ENCODE measurements around the gene ZNF354B. TPM values are rescaled to one million over a fixed set of nuclear protein-coding genes. Genes with fewer than 3 reads are reported as not detected.
A peak's percentile ranks its signal among the peaks of the same experiment; 100 is the strongest.

Gene ZNF354B
- total RNA-seq (2021; ENCODE audit: unreplicated experiment): 11.6 TPM
- polyA plus RNA-seq (2012): 2.0 and 4.2 TPM in 2 replicates
- Bru-seq, nascent RNA: percentile 67 among the genes with signal in this experiment
- percentile 61 among the genes with signal in this experiment for BruChase-seq, experiment 1, labeled RNA remaining after a 6-hour chase
- BruChase-seq, experiment 2, labeled RNA remaining after a 2-hour chase: percentile 66 among the genes with signal in this experiment
- long read RNA-seq, partial matches to known transcripts: 0 of 11 reads
- long read RNA-seq, other reads (novel, unspliced or antisense): 6 of 11 reads

DNA sequence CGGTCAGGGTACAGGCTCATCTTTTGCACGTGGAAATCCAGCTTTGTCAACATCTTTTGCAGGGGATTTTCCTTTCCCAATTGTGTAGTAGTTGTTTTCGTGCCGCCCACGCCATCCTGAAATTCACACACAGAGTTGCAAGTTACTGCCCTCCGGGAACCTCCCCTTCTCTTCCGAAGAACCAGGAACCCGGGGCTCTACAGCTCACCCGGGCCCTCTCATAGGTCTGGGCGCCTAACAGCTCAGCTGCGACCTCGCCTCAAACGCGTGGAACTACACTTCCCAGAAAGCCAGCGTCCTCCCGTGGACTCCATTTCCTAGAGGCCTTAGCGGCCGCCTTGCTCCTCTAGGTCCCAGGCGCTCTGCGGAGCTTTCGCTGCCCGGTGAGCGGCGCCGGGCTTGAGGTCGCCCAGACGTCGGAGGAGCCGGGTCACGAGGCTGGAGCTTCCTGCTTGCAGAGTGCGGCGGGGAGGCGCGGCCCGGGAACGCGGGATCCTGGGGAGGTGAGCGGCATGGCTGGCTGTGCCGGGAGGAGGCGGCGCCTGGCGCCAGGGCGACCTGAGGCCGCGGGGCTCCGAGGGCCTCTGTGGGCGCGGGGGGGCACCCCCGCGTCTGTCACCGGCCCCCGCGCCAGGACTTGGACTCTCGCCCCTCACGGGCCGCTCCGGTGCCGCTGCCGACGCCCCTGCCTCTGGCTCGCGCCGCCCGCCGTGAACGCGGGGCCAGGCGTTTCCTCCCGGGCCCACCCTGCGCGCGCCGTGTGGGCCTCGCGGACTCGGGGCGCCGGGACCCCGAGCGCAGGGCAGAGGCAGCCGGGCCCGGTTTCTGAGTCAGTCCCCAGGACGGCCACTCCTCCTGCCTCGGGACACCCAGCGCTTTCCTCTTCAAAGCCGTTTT lies at the start of gene ZNF354B:
TSS of gene ZNF354B (plus strand) at position 329 of the 897 bp plus-strand sequence. CDS start 1,095 bp downstream, outside the sequence.
- ChIA-PET POLR2A (interaction anchor here (1.0 to 1.1 kb wide), 2 partner anchors 37 to 130 kb away, joined by 3 to 6 read pairs; partner anchors contain the start of gene ZNF354A), CTCF (interaction anchor here (1.2 kb wide), 1 partner anchor 130 kb away, joined by 16 read pairs; the partner anchor contains the start of gene ZNF354A), RAD21 (ENCODE audit: low non-redundant PET in 1 of 2, low total read pairs in 2 of 2, uncharacterized antibody in 2 of 2, unreplicated experiment in 2 of 2) (no interaction called here)
- peak within 1 kb of the TSS; percentile 57 to 73 for H3K4me3 ChIP-seq (replicated peaks in 1 of 2; ENCODE audit: low read depth in 1 of 2, low read length in 2 of 2)
- H3K36me3 ChIP-seq (ENCODE audit: control insufficient read depth in 1 of 2, insufficient read depth in 2 of 2, low read length in 2 of 2): peaks cover 6 to 14% of the 10 kb centered on the region in 2 experiments; a peak in 3 of 4 replicates
- TF ChIP-seq, protein P1, sequence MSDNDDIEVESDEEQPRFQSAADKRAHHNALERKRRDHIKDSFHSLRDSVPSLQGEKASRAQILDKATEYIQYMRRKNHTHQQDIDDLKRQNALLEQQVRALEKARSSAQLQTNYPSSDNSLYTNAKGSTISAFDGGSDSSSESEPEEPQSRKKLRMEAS (IDR thresholded peaks at IDR 0.05): peak; percentile 89
- TF ChIP-seq, protein P2, sequence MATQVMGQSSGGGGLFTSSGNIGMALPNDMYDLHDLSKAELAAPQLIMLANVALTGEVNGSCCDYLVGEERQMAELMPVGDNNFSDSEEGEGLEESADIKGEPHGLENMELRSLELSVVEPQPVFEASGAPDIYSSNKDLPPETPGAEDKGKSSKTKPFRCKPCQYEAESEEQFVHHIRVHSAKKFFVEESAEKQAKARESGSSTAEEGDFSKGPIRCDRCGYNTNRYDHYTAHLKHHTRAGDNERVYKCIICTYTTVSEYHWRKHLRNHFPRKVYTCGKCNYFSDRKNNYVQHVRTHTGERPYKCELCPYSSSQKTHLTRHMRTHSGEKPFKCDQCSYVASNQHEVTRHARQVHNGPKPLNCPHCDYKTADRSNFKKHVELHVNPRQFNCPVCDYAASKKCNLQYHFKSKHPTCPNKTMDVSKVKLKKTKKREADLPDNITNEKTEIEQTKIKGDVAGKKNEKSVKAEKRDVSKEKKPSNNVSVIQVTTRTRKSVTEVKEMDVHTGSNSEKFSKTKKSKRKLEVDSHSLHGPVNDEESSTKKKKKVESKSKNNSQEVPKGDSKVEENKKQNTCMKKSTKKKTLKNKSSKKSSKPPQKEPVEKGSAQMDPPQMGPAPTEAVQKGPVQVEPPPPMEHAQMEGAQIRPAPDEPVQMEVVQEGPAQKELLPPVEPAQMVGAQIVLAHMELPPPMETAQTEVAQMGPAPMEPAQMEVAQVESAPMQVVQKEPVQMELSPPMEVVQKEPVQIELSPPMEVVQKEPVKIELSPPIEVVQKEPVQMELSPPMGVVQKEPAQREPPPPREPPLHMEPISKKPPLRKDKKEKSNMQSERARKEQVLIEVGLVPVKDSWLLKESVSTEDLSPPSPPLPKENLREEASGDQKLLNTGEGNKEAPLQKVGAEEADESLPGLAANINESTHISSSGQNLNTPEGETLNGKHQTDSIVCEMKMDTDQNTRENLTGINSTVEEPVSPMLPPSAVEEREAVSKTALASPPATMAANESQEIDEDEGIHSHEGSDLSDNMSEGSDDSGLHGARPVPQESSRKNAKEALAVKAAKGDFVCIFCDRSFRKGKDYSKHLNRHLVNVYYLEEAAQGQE (IDR thresholded peaks at IDR 0.05; ENCODE audit: low read depth): no peak
- TF ChIP-seq JUND (IDR thresholded peaks at IDR 0.05) (no peak), ZNF274 (IDR thresholded peaks at IDR 0.05; ENCODE audit: low read depth, low read length) (no peak), EZH2 (IDR thresholded peaks at IDR 0.05) (no peak), RAD21 (IDR thresholded peaks at IDR 0.05; ENCODE audit: low read depth) (no peak), SRF (IDR thresholded peaks at IDR 0.05; ENCODE audit: low read depth) (no peak), FOSL1 (IDR thresholded peaks at IDR 0.05; ENCODE audit: low read depth) (no peak), ELF1 (IDR thresholded peaks at IDR 0.05; ENCODE audit: borderline replicate concordance, low read depth) (peak; percentile 50), YY1 (IDR thresholded peaks at IDR 0.05; ENCODE audit: extremely low read depth, insufficient replicate concordance, low read depth, low read length) (peak; percentile 83), ZFX (IDR thresholded peaks at IDR 0.05) (peak; percentile 58), SIN3A (IDR thresholded peaks at IDR 0.05; ENCODE audit: low read depth) (peak; percentile 56; the same call in 1 of the 2 replicates), EGR1 (IDR thresholded peaks at IDR 0.05; ENCODE audit: low read depth) (peak; percentile 91), SP1 (IDR thresholded peaks at IDR 0.05; ENCODE audit: low read depth) (peak; percentile 22; the same call in 1 of the 2 replicates), CBX3 (IDR thresholded peaks at IDR 0.05; ENCODE audit: low read depth) (peak; percentile 49; the same call in 1 of the 2 replicates), POLR2AphosphoS5 (IDR thresholded peaks at IDR 0.05; ENCODE audit: low read depth, low read length) (peak; percentile 76), EZH2phosphoT487 (IDR thresholded peaks at IDR 0.05; ENCODE audit: borderline replicate concordance) (no peak), CEBPB (IDR thresholded peaks at IDR 0.05; ENCODE audit: low read depth) (no peak)
- TF ChIP-seq, protein P3, sequence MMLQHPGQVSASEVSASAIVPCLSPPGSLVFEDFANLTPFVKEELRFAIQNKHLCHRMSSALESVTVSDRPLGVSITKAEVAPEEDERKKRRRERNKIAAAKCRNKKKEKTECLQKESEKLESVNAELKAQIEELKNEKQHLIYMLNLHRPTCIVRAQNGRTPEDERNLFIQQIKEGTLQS (IDR thresholded peaks at IDR 0.05): no peak
- no peaks in the 10 kb centered on the region for H3K9me2 ChIP-seq (ENCODE audit: insufficient read depth)
- H3K79me2 ChIP-seq (ENCODE audit: insufficient read depth, low read length): peaks cover 14% of the 10 kb centered on the region
- peak; percentile 97 for ATAC-seq
- intact Hi-C loops (cut with micrococcal nuclease): loop anchor here (1.0 to 10.0 kb wide), 2 partner anchors 130 to 235 kb away; partner anchors contain the start of genes CLK4 and ZNF354A
- H3K9ac ChIP-seq (ENCODE audit: low read length): peak within 1 kb of the TSS; percentile 73
- peak; percentile 86 for DNase-seq (ENCODE audit: low read depth, low spot score)
- no peaks in the 10 kb centered on the region for H3K9me3 ChIP-seq (ENCODE audit: control insufficient read depth in 1 of 2, insufficient read depth in 1 of 2, low read depth in 1 of 2, low read length in 2 of 2)
- H2AFZ ChIP-seq (ENCODE audit: low read depth, low read length, poor library complexity, severe bottlenecking): peak within 1 kb of the TSS; percentile 80
- H3K4me1 ChIP-seq (ENCODE audit: control insufficient read depth in 1 of 2, insufficient read depth in 2 of 2, low read length in 2 of 2): peaks cover 5 to 10% of the 10 kb centered on the region in 2 experiments; a peak in 2 of 4 replicates
- peak within 1 kb of the TSS; percentile 77 for H3K4me2 ChIP-seq (ENCODE audit: low read length)
- no peaks in the 10 kb centered on the region for H3K27me3 ChIP-seq (ENCODE audit: insufficient read depth, low read length)
- peak within 1 kb of the TSS; percentile 71 for H3K27ac ChIP-seq (ENCODE audit: low read depth, low read length)
- no TSS peak for BruUV-seq (replicated peaks)
- no peaks in the 10 kb centered on the region for H4K20me1 ChIP-seq (ENCODE audit: insufficient read depth)
